HG02970 (cell line): ENCODE data around the gene CHST9.
"Not testable (repeated sequence)": the region's sequence is repeated elsewhere in the genome, so short reads cannot be mapped to it uniquely, and the experiment has no call there.

Source experiments
- ATAC-seq: cut with Tn5 transposase; IDR thresholded peaks from one replicate; pipeline ENCODE4 v1.9.1; 2021; ENCODE audit warnings: mild to moderate bottlenecking, moderate library complexity, moderate number of reproducible peaks; ENCODE audit not compliant: unreplicated experiment, low FRiP score

The CHST9 gene

GRCh38 chr18:27185025-27185763, at the start of gene CHST9:
Gene CHST9, minus strand, starts transcription at chr18:27185308. Its CDS starts 42,499 bp downstream, at chr18:27142809.
- ATAC-seq, result no peak

DNA sequence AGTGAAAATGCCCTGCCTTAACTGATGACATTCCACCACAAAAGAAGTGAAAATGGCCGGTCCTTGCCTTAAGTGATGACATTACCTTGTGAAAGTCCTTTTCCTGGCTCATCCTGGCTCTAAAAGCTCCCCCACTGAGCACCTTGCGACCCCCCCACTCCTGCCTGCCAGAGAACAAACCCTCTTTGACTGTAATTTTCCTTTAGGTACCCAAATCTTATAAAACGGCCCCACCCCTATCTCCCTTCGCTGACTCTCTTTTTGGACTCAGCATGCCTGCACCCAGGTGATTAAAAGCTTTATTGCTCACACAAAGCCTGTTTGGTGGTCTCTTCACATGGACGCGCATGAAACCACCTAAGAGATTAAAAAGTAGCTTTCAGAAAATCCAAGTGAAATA, 47.2 kb upstream of the CHST9 start:
- ATAC-seq, result not testable (repeated sequence)

DNA sequence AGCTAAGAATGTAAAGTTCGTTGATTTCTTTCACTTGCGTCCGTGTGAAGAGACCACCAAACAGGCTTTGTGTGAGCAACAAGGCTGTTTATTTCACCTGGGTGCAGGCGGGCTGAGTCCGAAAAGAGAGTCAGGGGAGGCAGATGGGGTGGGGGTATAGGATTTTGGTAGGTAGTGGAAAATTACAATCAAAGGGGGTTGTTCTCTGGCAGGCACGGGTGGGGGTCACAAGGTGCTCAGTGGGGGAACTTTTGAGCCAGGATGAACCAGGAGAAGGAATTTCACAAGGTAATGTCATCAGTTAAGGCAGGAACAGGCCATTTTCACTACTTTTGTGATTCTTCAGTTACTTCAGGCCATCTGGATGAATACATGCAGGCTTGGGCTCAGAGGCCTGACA, 46.6 kb upstream of the CHST9 start:
- not testable (repeated sequence) for ATAC-seq

GRCh38 chr18:27231221-27231620, 46.1 kb upstream of the CHST9 start:
- ATAC-seq, result not testable (repeated sequence)

GRCh38 chr18:27227721-27228120, 42.6 kb upstream of the CHST9 start:
- ATAC-seq, result no peak

DNA sequence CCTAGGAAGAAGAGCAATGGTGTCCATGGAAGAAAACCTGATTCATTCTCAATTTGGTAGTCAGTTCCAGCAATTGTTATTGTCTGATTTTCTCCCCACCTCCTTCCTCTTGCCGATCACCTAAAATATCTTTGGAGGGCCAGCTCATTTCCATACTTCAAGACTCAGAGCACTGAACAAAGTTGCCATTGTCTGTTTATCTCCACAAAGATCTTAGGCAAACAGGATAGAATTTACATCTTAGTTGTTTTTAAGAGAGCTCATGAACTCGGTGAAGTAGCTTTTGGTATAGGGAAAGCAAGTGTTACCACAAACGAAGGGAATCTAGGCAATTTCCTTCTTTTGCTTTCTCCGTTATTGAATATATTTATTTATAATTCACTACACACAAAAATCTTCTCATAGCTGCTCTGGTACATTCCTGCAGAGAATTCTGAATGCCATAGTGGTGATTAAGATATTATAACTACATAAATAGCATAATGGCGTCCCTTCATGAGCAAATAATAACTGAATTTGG, 41.5 kb upstream of the CHST9 start:
- ATAC-seq, result no peak

DNA sequence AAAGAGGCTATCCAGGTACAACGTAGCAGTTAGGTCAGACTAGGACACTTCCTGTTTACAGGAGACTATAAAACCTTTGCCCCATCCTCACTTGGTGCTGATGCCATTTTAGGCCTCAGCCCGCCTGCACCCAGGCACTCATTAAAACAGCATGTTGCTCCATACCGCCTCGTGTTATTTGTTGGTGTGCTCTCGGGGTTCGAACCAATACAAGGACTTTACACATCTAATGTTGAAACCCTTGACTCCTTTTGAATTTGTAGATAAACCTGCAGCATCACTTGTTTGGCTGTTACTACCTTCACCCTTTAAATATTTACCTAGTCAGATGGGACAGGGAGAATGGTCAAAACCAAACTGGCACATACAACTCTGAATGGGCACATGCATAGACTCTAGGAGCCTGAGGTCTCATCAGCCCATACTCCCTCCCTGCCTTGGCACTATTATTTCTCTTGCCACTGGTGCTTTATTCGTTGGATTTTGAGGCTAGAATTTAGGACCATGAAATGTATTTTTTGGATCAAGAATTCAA, 40.9 kb upstream of the CHST9 start:
- ATAC-seq, result no peak

- ATAC-seq, result no peak
Observed at GRCh38 chr18:27223526-27224291, 38.6 kb upstream of the CHST9 start.

DNA sequence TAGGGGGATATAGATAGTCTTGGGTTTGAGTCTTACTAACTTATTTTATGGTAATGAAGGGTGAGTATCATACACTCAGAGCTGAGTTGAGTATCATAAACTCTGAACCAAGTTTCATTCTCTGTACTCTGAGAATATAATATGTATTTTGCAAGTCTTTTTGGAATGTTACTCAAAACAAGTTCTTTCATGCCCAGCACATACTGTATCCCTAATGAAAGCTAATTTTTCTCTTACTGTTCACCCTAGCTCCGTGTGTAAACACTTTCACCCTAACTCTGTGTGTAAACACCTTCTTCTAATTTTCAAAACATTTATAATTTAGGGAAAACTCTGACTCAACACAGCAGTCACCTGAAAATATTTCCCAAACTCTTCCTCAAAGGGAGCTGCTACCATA, 29.7 kb upstream of the CHST9 start:
- ATAC-seq, result no peak

- no peak for ATAC-seq
Observed at GRCh38 chr18:27213123-27213717, 28.1 kb upstream of the CHST9 start.

DNA sequence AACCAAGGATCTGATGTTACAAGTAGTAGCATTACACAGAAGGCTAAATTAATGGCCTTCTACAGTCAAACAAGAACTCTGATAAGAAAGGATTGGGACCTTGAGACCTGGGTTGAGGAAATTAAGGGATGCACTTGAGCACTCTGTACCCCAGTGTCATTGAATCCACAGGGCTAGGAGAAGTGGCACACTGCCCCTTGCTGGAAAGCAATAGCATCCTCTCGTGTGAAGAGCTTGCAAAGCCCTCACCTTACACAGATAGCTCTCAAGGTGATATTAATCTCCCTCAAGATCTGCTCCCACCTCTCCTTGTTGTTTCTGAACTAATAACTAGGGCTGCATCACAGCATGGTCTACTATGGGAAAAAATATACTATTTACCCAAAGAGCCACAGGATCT, 26.5 kb upstream of the CHST9 start:
- ATAC-seq, result no peak

DNA sequence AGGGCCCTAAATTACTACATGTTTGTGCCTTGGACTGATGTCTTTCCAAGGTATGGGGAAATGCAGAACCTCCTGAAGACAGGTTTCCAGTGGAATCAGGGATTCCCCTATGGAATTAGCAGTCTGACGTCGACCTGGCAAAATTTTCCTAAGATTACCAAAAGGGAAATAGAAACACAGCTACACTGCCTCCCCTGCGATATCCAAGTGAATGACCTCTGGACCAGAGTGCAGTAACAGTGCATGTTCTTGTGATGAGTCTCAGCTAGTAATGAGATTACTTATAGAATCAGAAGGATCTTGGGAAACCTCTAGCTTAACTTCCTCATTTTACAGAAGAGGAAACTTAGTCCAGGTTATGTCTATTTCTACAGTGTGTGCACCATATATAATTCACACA, 21.3 kb upstream of the CHST9 start:
- no peak for ATAC-seq

GRCh38 chr18:27202741-27203140, 17.6 kb upstream of the CHST9 start:
- ATAC-seq, result no peak

DNA sequence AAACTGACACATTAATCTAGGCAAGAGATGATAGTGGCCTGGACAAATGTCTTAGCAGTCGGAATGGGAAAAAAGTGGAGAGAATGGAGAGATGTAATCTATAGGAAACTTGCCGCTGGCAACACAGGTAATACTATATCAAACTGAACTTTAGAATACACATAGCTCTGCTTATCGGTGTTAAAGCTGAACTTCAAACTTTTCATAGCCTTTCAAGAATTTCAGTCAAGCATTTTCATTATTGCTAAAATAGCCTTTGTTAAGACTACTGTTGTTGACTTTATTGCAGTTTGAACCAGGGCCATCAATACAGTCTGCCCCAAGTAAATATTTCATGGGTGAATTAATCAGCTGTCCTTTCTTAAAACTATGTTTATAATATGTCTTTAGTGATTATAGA, 12.9 kb upstream of the CHST9 start:
- ATAC-seq, result no peak

GRCh38 chr18:27188309-27188708, 3.2 kb upstream of the CHST9 start:
- no peak for ATAC-seq

- ATAC-seq, result no peak
Observed at GRCh38 chr18:27185897-27186296, 789 bp upstream of the CHST9 start.

GRCh38 chr18:27184115-27185024, 738 bp downstream of the CHST9 start:
- ATAC-seq, result no peak

DNA sequence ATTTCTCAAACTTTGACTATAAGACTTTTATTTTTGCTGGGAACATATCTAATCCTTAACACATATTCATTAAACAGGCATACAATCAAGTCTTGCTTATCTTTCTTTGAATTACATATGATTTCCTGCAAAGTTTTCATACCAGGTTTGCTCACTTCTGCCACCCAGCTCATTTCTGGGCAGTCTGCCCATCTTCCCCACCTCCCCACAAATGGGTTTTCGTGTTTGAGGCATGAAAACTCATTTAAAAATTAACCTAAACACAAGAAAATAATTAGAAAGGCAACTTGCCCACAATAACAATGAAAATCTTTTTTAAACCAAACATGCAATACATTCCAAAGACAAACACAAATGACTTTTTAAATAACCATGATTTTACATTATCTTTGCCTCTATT, 3.4 kb downstream of the CHST9 start:
- no peak for ATAC-seq

GRCh38 chr18:27178424-27178823, 6.7 kb downstream of the CHST9 start:
- no peak for ATAC-seq

GRCh38 chr18:27175914-27176313, 9.2 kb downstream of the CHST9 start:
- no peak for ATAC-seq
